Gastrocnemius medialis (tissue), 4 donors: Measurements from ENCODE around the gene PTPRR.

Experiments
- POLR2A ChIP-seq, 2 donors: fragments of 450-650 bp; IDR thresholded peaks; one replicate each; pipeline ENCODE4 v1.6.1; 2017; ENCODE audit warnings: antibody characterized with exemption in 2 of 2, mild to moderate bottlenecking in 2 of 2, moderate library complexity in 2 of 2
- TF ChIP-seq, protein P1 (sequence below), 5 experiments: fragments of 450-650 bp in 3 of 5; fragments of 200-600 bp in 2 of 5; sonication (generic) in 2 of 5; IDR thresholded peaks in 4 of 5; conservative IDR thresholded peaks in 1 of 5; 1 replicate in 4 of 5; 2 replicates in 1 of 5; pipeline ENCODE4 v1.5.1; 2016 to 2019; ENCODE audit warnings: antibody characterized with exemption in 5 of 5, mild to moderate bottlenecking in 3 of 5, moderate library complexity in 3 of 5

DNA sequence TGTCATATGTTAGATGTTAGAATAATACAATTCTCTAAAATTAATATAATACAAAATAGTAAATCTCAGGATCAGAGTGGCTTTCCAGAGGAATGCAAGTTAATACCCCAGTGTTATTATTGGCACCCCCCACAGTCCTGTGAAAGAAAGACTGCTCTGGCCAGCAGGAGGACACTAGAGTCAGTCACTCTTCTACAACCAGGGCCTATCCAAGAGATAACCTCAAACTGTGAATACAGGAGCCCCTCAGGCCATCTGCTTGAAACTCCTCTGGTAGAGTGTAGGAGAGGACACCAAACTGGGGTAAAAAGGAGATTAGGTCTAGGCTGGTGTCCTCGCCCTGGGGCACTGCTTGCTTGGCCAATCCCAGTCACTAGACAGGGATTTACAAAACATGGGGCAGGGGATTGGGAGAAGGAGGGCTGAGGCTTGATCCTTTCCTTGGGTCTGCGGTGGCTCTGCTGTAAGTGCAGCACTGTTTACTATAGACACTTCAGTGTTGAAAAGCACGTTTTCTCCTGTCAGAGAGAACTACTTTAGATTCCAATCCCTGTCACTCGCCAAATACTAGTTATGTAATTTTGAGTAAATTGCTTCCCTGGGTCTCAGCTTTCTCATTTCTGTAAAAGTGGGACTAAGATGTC lies 44.5 kb upstream of the PTPRR start:
- TF ChIP-seq, protein P1, sequence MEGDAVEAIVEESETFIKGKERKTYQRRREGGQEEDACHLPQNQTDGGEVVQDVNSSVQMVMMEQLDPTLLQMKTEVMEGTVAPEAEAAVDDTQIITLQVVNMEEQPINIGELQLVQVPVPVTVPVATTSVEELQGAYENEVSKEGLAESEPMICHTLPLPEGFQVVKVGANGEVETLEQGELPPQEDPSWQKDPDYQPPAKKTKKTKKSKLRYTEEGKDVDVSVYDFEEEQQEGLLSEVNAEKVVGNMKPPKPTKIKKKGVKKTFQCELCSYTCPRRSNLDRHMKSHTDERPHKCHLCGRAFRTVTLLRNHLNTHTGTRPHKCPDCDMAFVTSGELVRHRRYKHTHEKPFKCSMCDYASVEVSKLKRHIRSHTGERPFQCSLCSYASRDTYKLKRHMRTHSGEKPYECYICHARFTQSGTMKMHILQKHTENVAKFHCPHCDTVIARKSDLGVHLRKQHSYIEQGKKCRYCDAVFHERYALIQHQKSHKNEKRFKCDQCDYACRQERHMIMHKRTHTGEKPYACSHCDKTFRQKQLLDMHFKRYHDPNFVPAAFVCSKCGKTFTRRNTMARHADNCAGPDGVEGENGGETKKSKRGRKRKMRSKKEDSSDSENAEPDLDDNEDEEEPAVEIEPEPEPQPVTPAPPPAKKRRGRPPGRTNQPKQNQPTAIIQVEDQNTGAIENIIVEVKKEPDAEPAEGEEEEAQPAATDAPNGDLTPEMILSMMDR (IDR thresholded peaks at IDR 0.05 in 4 of 5, conservative IDR thresholded peaks at IDR 0.05 in 1 of 5), result no peak
- no peak for TF ChIP-seq POLR2A (IDR thresholded peaks at IDR 0.05)
